GM21619 (cell line): ENCODE measurements around the gene TMTC2.
"Not testable (repeated sequence)": the region's sequence is repeated elsewhere in the genome, so short reads cannot be mapped to it uniquely, and the experiment has no call there.

Experiments
- ATAC-seq: cut with Tn5 transposase; IDR thresholded peaks from one replicate; pipeline ENCODE4 v1.9.1; 2021; ENCODE audit not compliant: unreplicated experiment

The TMTC2 gene

DNA sequence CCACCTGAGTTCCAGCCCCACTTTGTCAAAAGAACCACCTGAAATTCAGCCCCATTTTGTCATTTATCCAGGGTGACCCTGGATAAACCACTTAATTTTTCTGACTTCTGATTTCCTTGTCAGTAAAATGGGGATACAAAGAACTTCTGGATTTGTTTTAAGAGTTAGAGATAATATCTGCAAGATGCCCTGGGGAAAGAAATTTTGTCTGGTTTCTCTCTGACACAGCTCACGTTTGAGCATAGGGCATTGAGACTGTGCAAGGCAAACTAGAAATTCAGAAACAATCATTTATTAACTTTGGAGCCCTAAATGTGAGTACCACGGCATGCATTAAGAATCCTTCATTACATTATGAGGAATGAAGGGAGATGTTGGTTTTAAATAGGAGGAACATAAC, 37.2 kb downstream of the TMTC2 start:
- ATAC-seq, result no peak

- ATAC-seq, result no peak
Measured at GRCh38 chr12:82725741-82726140, 39.0 kb downstream of the TMTC2 start.

DNA sequence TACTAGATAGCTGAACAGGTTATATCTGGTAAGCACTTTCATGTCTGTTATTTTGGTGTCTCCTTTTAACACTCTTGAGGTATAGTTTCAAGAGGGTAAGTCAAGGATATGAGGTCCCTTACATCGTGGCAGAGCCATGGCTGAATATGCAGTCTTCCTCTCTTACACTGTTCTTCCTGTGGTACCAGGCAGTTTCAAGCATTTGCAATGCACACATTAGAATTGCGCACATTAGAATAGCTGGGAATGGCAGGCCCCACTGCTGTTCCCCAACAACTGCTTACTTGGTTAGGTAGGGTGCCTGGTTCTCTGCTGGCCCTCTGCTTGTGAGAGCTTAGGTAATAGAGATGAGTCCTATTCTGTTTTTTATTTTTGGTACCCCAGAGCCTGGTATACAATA, 41.2 kb downstream of the TMTC2 start:
- no peak for ATAC-seq

DNA sequence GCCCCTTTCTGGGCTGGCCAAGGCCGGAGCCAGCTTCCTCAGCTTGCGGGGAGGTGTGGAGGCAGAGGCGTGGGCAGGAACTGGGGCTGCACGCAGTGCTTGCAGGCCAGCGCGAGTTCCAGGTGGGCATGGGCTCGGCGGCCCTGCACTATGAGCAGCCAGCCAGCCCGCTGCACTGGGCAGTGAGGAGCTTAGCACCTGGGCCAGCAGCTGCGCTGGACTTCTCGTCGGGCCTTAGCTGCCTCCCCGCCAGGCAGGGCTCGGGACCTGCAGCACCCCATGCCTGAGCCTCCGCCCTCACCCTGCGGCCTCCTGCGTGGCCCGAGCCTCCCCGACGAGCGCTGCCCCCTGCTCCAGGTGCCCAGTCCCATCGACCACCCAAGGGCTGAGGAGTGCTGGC, 42.0 kb downstream of the TMTC2 start:
- no peak for ATAC-seq

DNA sequence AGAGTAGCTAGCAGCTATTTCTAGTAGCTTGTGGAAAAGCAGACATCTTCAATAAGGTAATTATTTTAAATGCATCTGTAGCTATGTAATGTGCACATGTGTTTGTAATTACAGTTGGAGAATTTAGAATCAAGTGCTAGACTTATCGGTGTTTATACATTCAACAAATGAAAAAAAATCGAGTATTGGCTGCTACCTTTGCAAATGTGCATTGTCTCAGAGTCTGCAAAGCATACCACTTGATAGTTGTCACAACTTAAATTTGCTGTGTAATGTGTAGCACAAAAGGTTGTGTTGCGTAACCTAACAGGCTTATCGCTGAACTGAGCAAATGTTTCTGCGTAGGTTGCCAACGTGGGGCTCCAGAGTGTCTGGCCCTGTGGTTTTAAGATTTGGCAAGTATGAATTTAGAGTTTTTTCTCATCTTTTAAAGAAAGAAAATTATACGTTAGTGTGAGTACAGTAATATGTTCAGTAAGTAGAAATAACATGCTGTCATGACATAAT, 44.3 kb downstream of the TMTC2 start:
- no peak for ATAC-seq

- ATAC-seq, result no peak
Measured at GRCh38 chr12:82740129-82741000, 53.7 kb downstream of the TMTC2 start.

DNA sequence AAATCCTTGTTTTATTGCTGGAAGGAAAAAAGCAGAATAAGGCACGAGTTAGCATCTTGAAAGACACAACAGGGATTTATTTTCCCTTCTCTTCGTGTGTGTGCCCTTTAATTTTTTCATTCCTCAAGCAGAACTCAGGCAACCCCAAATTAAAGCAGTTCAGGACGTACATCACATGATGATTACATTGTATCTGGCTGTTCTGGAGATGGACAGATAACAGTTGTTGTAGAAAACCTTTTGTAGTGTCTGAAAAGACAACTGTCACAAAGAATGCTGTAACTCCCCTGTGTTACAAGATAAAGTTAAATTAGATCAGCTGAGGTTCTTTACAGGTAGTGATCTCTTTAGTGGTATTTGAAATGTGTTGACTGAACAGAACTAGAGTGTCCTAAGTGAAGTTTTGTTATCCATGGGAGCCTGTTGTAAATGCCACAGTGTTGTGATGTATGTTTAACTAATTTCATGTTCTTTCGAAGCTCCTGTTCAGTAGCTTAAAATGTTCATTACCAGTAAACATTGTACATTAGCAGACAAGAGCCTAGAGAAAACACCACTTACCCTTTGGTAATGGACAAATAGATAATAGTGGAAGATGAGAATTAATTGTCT, 58.5 kb downstream of the TMTC2 start:
- no peak for ATAC-seq

DNA sequence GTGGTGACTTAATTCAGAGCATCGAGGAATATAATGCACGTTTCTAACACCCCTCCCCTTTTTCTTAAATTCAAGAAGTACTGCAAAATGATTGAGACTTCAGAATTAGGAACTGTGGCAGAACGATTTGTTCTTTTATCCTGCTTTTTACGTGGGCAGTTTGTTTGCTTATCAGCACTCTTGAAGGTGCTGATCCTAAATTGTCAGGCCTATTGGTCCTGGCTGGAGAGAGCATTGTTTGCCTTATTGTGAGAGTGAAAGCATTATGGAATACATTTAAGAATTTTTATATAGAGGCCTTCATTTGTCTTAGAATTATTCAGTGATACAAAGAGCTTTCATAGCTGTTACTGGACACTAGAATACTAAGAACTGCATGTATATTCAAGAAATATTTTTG, 59.1 kb downstream of the TMTC2 start:
- ATAC-seq, result no peak

- ATAC-seq, result no peak
Measured at GRCh38 chr12:82746668-82747067, 60.0 kb downstream of the TMTC2 start.

GRCh38 chr12:82749015-82749414, 62.3 kb downstream of the TMTC2 start:
- no peak for ATAC-seq

GRCh38 chr12:82754856-82755255, 68.2 kb downstream of the TMTC2 start:
- no peak for ATAC-seq

DNA sequence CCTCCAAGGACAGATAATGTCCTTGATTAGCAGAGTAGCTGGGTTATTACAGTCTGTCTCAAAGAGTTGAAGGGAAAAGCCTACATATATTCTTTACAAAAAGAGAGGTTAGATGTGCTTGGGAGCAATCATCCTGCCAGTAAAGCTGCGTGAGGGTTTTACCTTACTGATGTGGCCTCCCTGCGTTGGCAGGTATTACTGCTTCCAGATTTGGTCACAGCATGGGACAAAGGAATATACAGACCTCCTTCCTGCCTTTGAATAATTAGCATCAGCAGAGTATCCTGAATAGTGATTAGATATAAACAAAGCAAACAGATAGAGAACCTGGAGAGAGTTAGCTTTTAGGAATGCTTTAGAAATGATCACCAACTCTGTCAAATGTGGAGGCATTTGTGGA, 69.6 kb downstream of the TMTC2 start:
- no peak for ATAC-seq

DNA sequence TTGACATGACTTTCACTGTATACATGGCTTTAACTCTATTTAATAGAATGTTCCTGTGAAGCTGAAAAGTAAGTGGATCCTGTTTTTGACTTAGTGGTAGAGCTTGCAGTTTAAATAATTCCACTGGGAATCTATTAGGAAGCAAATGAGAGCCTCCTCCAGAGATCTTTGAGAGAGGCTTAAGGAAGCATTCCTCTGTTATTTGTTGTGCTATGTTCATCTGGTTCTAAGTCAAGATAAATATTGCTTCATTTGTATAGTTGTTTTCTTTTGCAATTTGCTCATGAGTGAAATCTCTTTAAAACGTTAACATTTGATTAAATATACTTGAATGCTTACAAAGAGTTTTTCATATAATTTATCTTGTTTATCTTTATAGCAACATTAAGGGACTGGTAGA, 70.4 kb downstream of the TMTC2 start:
- no peak for ATAC-seq

DNA sequence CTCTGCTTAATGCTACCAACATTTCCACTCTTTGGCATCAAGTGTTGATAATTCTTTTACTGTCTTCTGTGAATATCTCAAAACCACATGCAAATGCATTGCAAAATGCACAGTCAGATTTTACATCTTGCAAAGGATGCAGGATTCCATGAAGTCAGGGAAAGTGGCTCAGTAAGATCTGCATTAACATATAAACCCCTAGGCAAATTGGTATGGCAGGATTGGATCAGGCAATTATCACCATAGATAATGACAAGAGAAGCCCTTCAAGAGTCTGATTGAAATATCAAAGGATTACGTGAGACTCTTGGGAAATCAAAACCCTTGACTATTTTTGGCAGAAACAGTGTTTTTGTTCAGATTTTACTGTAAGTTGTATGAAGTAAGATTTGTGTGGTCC, 71.0 kb downstream of the TMTC2 start:
- ATAC-seq, result no peak

GRCh38 chr12:82758749-82759330, 72.1 kb downstream of the TMTC2 start:
- no peak for ATAC-seq

GRCh38 chr12:82760423-82760822, 73.7 kb downstream of the TMTC2 start:
- no peak for ATAC-seq

- not testable (repeated sequence) for ATAC-seq
Measured at GRCh38 chr12:82765206-82765605, 78.5 kb downstream of the TMTC2 start.

DNA sequence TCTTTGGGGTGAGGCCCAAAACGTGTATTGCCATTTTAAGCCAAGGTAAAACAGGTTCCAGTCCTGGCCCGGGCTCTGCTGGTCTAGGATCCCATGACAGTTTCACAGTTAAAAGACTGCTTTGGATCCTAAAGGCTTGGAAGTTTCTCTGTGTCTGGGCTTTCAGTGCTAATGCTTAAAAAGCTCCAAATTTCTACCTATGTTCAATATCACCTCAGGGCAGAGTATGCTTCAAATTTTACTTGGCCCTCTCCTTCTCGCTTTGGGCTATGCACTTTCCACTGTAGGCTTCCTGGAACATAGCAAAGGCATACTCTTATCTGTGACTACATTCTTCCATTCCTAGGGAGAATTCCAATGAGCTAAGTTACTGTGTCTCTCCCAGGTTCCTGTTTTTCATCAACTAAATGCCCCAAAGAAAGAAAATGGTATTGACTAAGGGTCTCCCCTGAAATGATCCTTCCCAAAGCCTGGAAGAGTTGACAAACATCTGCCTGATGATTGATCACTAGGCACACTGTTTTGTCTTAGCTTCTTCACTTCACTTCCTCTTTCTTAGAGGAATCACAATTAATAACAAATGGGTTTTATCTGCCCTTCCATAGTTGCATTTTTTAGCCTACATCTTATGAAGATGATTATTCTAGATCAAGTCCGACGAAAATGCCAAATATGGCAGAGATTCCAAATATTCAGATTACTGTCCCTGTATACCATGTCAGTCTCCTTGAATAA, 79.4 kb downstream of the TMTC2 start:
- no peak for ATAC-seq

GRCh38 chr12:82774666-82775065, 88.0 kb downstream of the TMTC2 start:
- no peak for ATAC-seq

GRCh38 chr12:82780517-82780916, 93.8 kb downstream of the TMTC2 start:
- no peak for ATAC-seq

- ATAC-seq, result no peak
Measured at GRCh38 chr12:82781309-82781997, 94.7 kb downstream of the TMTC2 start.
